IgD-negative memory B cell (primary cell): Measurements from ENCODE around the gene CARTPT. TPM values are rescaled to one million over a fixed set of nuclear protein-coding genes. Genes with fewer than 3 reads are reported as not detected.

ENCODE experiments used
- H3K27ac Mint-ChIP-seq, 3 donors: one replicate each; pipeline ENCODE4 v1.8.0; 2020 to 2022; ENCODE audit warnings: mild to moderate bottlenecking in 3 of 3, mixed read lengths in 3 of 3, moderate library complexity in 1 of 3
- H3K27me3 Mint-ChIP-seq: one replicate; pipeline ENCODE4 v1.8.0; 2021; ENCODE audit warnings: mixed read lengths
- H3K36me3 Mint-ChIP-seq: one replicate; pipeline ENCODE4 v1.8.0; 2020; ENCODE audit warnings: mild to moderate bottlenecking, mixed read lengths
- H3K4me1 Mint-ChIP-seq, 3 donors: one replicate each; pipeline ENCODE4 v1.8.0; 2020 to 2022; ENCODE audit warnings: mixed read lengths in 3 of 3, mild to moderate bottlenecking in 1 of 3
- H3K4me3 Mint-ChIP-seq, 4 donors: one replicate each; pipeline ENCODE4 v1.8.0; 2020 to 2022; ENCODE audit warnings: mild to moderate bottlenecking in 4 of 4, mixed read lengths in 4 of 4, moderate library complexity in 3 of 4
- H3K9me3 Mint-ChIP-seq, 3 donors: one replicate each; pipeline ENCODE4 v1.8.0; 2020 to 2021; ENCODE audit warnings: mixed read lengths in 3 of 3, mild to moderate bottlenecking in 1 of 3
- polyA plus RNA-seq: library from polyadenylated mRNA; unstranded; fragments of 300-500 nt; fragmentation: Illumina TruSeq; gene quantifications from one replicate; pipeline ENCODE4 v1.2.3, GENCODE V29; 2021

The CARTPT gene
- not detected for polyA plus RNA-seq

GRCh38 chr5:71719063-71719964 is at the start of gene CARTPT:
CARTPT (plus strand) TSS chr5:71719275; CDS start chr5:71719294, 19 bp downstream.
- no peaks in the 10 kb centered on the region for H3K4me1 Mint-ChIP-seq
- peaks cover 1% of the 10 kb centered on the region for H3K36me3 Mint-ChIP-seq
- no peak within 1 kb of the TSS for H3K4me3 Mint-ChIP-seq
- no peak within 1 kb of the TSS for H3K27ac Mint-ChIP-seq
- peaks cover 0 to 5% (median 0%) of the 10 kb centered on the region in 3 donors for H3K9me3 Mint-ChIP-seq
- peaks cover 37% of the 10 kb centered on the region for H3K27me3 Mint-ChIP-seq

- Mint-ChIP-seq H3K4me3 (no peak overlapping the region), H3K27me3 (peaks cover 13% of the 10 kb centered on the region), H3K4me1 (no peaks in the 10 kb centered on the region), H3K9me3 (peaks cover 0 to 7% (median 0%) of the 10 kb centered on the region in 3 donors), H3K27ac (no peak overlapping the region), H3K36me3 (peaks cover 4% of the 10 kb centered on the region)
These were observed 41.1 kb upstream of the CARTPT start for GRCh38 chr5:71677977-71678376.

GRCh38 chr5:71679714-71680113 is 39.4 kb upstream of the CARTPT start:
- Mint-ChIP-seq H3K27ac (no peak overlapping the region), H3K27me3 (peaks cover 18% of the 10 kb centered on the region), H3K4me1 (no peaks in the 10 kb centered on the region), H3K9me3 (peaks cover 0 to 6% (median 1%) of the 10 kb centered on the region in 3 donors), H3K4me3 (no peak overlapping the region), H3K36me3 (peaks cover 4% of the 10 kb centered on the region)

GRCh38 chr5:71680510-71680909 is 38.6 kb upstream of the CARTPT start:
- peaks cover 18% of the 10 kb centered on the region for H3K27me3 Mint-ChIP-seq

GRCh38 chr5:71681296-71681695 is 37.8 kb upstream of the CARTPT start:
- Mint-ChIP-seq H3K36me3 (peaks cover 7% of the 10 kb centered on the region), H3K4me1 (no peaks in the 10 kb centered on the region), H3K27me3 (peaks cover 21% of the 10 kb centered on the region), H3K27ac (no peak overlapping the region), H3K4me3 (no peak overlapping the region), H3K9me3 (peaks cover 0 to 17% (median 6%) of the 10 kb centered on the region in 3 donors)

More at GRCh38 chr5:71680510-71680909, 38.6 kb upstream of the CARTPT start:
- Mint-ChIP-seq H3K9me3 (peaks cover 0 to 9% (median 6%) of the 10 kb centered on the region in 3 donors), H3K36me3 (peaks cover 4% of the 10 kb centered on the region), H3K4me3 (no peak overlapping the region), H3K27ac (no peak overlapping the region), H3K4me1 (no peaks in the 10 kb centered on the region)

- peaks cover 0 to 17% (median 6%) of the 10 kb centered on the region in 3 donors for H3K9me3 Mint-ChIP-seq
- peaks cover 19% of the 10 kb centered on the region for H3K27me3 Mint-ChIP-seq
- no peaks in the 10 kb centered on the region for H3K4me1 Mint-ChIP-seq
- peaks cover 7% of the 10 kb centered on the region for H3K36me3 Mint-ChIP-seq
- no peak overlapping the region for H3K27ac Mint-ChIP-seq
- no peak overlapping the region for H3K4me3 Mint-ChIP-seq
These were observed 34.8 kb upstream of the CARTPT start for GRCh38 chr5:71684309-71684708.

- Mint-ChIP-seq H3K4me3 (no peak overlapping the region), H3K36me3 (peaks cover 2% of the 10 kb centered on the region), H3K4me1 (peaks cover 4 to 6% (median 5%) of the 10 kb centered on the region in 3 donors), H3K9me3 (peaks cover 0 to 4% (median 3%) of the 10 kb centered on the region in 3 donors), H3K27ac (no peak overlapping the region), H3K27me3 (peaks cover 11% of the 10 kb centered on the region)
These were observed 25.1 kb upstream of the CARTPT start for GRCh38 chr5:71693828-71694427.

- Mint-ChIP-seq H3K27me3 (peaks cover 13% of the 10 kb centered on the region), H3K9me3 (peaks cover 0 to 6% (median 4%) of the 10 kb centered on the region in 3 donors), H3K4me3 (no peak overlapping the region), H3K36me3 (peaks cover 2% of the 10 kb centered on the region), H3K27ac (no peak overlapping the region), H3K4me1 (peaks cover 4 to 6% (median 5%) of the 10 kb centered on the region in 3 donors)
These were observed 24.0 kb upstream of the CARTPT start for GRCh38 chr5:71695071-71695470.

GRCh38 chr5:71695595-71695994 is 23.5 kb upstream of the CARTPT start:
- Mint-ChIP-seq H3K4me3 (no peak overlapping the region), H3K36me3 (peaks cover 2% of the 10 kb centered on the region), H3K9me3 (peaks cover 0 to 6% (median 4%) of the 10 kb centered on the region in 3 donors), H3K27me3 (peaks cover 13% of the 10 kb centered on the region), H3K27ac (no peak overlapping the region), H3K4me1 (peaks cover 4 to 6% (median 5%) of the 10 kb centered on the region in 3 donors)

- no peak overlapping the region for H3K27ac Mint-ChIP-seq
- H3K36me3 Mint-ChIP-seq: peaks cover 2% of the 10 kb centered on the region
- peaks cover 0 to 6% (median 4%) of the 10 kb centered on the region in 3 donors for H3K9me3 Mint-ChIP-seq
- peak overlapping the region in 2 of 4 donors; percentile 64 to 77 for H3K4me3 Mint-ChIP-seq
- peaks cover 16% of the 10 kb centered on the region for H3K27me3 Mint-ChIP-seq
- H3K4me1 Mint-ChIP-seq: peaks cover 4 to 6% (median 5%) of the 10 kb centered on the region in 3 donors
These were observed 21.1 kb upstream of the CARTPT start for GRCh38 chr5:71697967-71698366.

- no peak overlapping the region for H3K4me3 Mint-ChIP-seq
- H3K27ac Mint-ChIP-seq: no peak overlapping the region
- H3K4me1 Mint-ChIP-seq: peaks cover 3 to 4% (median 3%) of the 10 kb centered on the region in 3 donors
- H3K27me3 Mint-ChIP-seq: peaks cover 16% of the 10 kb centered on the region
- peaks cover 0 to 6% (median 4%) of the 10 kb centered on the region in 3 donors for H3K9me3 Mint-ChIP-seq
- peaks cover 2% of the 10 kb centered on the region for H3K36me3 Mint-ChIP-seq
These were observed 19.8 kb upstream of the CARTPT start for GRCh38 chr5:71699233-71699632.

GRCh38 chr5:71699751-71700150 is 19.3 kb upstream of the CARTPT start:
- H3K9me3 Mint-ChIP-seq: peaks cover 0 to 6% (median 4%) of the 10 kb centered on the region in 3 donors
- H3K36me3 Mint-ChIP-seq: peaks cover 2% of the 10 kb centered on the region
- H3K4me1 Mint-ChIP-seq: peaks cover 0 to 4% (median 3%) of the 10 kb centered on the region in 3 donors
- no peak overlapping the region for H3K4me3 Mint-ChIP-seq
- H3K27ac Mint-ChIP-seq: no peak overlapping the region
- peaks cover 14% of the 10 kb centered on the region for H3K27me3 Mint-ChIP-seq

GRCh38 chr5:71700803-71701202 is 18.3 kb upstream of the CARTPT start:
- Mint-ChIP-seq H3K27ac (no peak overlapping the region), H3K9me3 (peaks cover 0 to 6% (median 4%) of the 10 kb centered on the region in 3 donors), H3K27me3 (peaks cover 11% of the 10 kb centered on the region), H3K4me1 (peaks cover 0 to 4% (median 3%) of the 10 kb centered on the region in 3 donors), H3K4me3 (no peak overlapping the region), H3K36me3 (peaks cover 2% of the 10 kb centered on the region)

- peaks cover 11% of the 10 kb centered on the region for H3K27me3 Mint-ChIP-seq
- peaks cover 0 to 6% (median 4%) of the 10 kb centered on the region in 3 donors for H3K9me3 Mint-ChIP-seq
These were observed 17.7 kb upstream of the CARTPT start for GRCh38 chr5:71701407-71701806.

GRCh38 chr5:71703941-71704340 is 15.1 kb upstream of the CARTPT start:
- H3K4me3 Mint-ChIP-seq: no peak overlapping the region
- H3K4me1 Mint-ChIP-seq: no peaks in the 10 kb centered on the region
- H3K36me3 Mint-ChIP-seq: no peaks in the 10 kb centered on the region
- peaks cover 0 to 2% (median 0%) of the 10 kb centered on the region in 3 donors for H3K9me3 Mint-ChIP-seq
- H3K27me3 Mint-ChIP-seq: peaks cover 7% of the 10 kb centered on the region
- H3K27ac Mint-ChIP-seq: no peak overlapping the region

More at GRCh38 chr5:71701407-71701806, 17.7 kb upstream of the CARTPT start:
- no peak overlapping the region for H3K27ac Mint-ChIP-seq
- no peak overlapping the region for H3K4me3 Mint-ChIP-seq
- H3K36me3 Mint-ChIP-seq: peaks cover 2% of the 10 kb centered on the region
- peaks cover 0 to 4% (median 3%) of the 10 kb centered on the region in 3 donors for H3K4me1 Mint-ChIP-seq
